SU-DHL-6 (cell line): ENCODE results near the gene ZBTB38.

Experiments used
- EZH2phosphoT487 ChIP-seq: fragments of 200-600 bp; sonication (generic), shearing (Covaris generic); conservative IDR thresholded peaks from 2 replicates; pipeline ENCODE4 v1.6.1; 2018; ENCODE audit warnings: mild to moderate bottlenecking, antibody characterized with exemption, low read length, moderate library complexity, mixed read lengths
- TF ChIP-seq, protein P1 (sequence below): fragments of 200-600 bp; sonication (generic); IDR thresholded peaks from one replicate; pipeline ENCODE4 v1.5.1; 2017; ENCODE audit warnings: antibody characterized with exemption, mild to moderate bottlenecking, low read length, moderate library complexity; ENCODE audit not compliant: insufficient read depth, poor library complexity, severe bottlenecking

DNA sequence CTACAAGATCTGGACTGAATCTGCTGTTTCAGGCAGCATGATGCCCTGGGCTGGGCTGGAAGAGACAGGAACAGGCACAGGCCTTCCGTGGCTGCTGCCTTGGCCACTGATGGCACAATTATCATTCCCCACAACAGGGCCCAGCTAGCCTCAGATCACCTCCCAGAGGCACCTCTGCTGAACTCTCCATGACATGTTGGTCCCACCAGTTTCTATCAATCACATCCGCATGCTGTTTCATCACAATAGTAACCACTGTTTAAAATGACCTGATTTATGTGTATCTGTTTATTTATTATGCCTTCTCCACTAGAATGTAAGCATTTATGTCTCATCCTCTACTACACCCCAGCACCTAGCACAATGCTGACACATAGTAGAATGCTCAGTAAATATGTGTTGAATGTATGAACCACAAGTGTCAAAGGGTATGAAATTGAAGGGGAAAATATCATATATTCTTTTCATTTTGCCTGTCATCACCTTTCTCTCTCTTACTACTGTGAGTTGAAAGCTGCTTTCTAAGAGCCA is 32.7 kb upstream of the ZBTB38 start:
- TF ChIP-seq, protein P1, sequence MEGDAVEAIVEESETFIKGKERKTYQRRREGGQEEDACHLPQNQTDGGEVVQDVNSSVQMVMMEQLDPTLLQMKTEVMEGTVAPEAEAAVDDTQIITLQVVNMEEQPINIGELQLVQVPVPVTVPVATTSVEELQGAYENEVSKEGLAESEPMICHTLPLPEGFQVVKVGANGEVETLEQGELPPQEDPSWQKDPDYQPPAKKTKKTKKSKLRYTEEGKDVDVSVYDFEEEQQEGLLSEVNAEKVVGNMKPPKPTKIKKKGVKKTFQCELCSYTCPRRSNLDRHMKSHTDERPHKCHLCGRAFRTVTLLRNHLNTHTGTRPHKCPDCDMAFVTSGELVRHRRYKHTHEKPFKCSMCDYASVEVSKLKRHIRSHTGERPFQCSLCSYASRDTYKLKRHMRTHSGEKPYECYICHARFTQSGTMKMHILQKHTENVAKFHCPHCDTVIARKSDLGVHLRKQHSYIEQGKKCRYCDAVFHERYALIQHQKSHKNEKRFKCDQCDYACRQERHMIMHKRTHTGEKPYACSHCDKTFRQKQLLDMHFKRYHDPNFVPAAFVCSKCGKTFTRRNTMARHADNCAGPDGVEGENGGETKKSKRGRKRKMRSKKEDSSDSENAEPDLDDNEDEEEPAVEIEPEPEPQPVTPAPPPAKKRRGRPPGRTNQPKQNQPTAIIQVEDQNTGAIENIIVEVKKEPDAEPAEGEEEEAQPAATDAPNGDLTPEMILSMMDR, result no peak
- no peak for TF ChIP-seq EZH2phosphoT487
